Prostate gland (tissue), 2 donors: ENCODE measurements around the gene MUC15. TPM values are rescaled to one million over a fixed set of nuclear protein-coding genes. Genes with fewer than 3 reads are reported as not detected.

Source experiments
- DNase-seq: peaks from one replicate; pipeline ENCODE4 v3.0.0-alpha.2; 2019; ENCODE audit warnings: low spot score
- H3K27ac ChIP-seq, 2 donors: fragments of 200-600 bp; sonication (generic); 2 replicates each; pipeline ENCODE4 v1.5.1; 2017 to 2019
- H3K27me3 ChIP-seq: fragments of 200-600 bp; sonication (generic); replicated peaks from 2 replicates; pipeline ENCODE4 v1.5.1; 2019; ENCODE audit not compliant: insufficient read depth
- H3K36me3 ChIP-seq, 2 donors: fragments of 200-600 bp; sonication (generic); 1 replicate in 1 of 2; 2 replicates in 1 of 2; pipeline versions ENCODE4 v1.5.1 to v1.8.1; 2017 to 2019
- H3K4me1 ChIP-seq: fragments of 200-600 bp; sonication (generic); replicated peaks from 2 replicates; pipeline ENCODE4 v1.5.1; 2019
- H3K4me3 ChIP-seq, 2 donors: fragments of 200-600 bp; sonication (generic); 2 replicates each; pipeline ENCODE4 v1.5.1; 2017 to 2019
- H3K9me3 ChIP-seq: fragments of 200-600 bp; sonication (generic); 2 replicates; pipeline ENCODE4 v1.5.1; 2017
- CTCF ChIP-seq, 4 experiments: fragments of 200-600 bp in 2 of 4; fragments of 450-650 bp in 2 of 4; sonication (generic) in 2 of 4; IDR thresholded peaks; 1 replicate in 3 of 4; 2 replicates in 1 of 4; pipeline ENCODE4 v1.5.1; 2016 to 2019; ENCODE audit warnings: antibody characterized with exemption in 4 of 4, mild to moderate bottlenecking in 2 of 4, moderate library complexity in 2 of 4
- POLR2A ChIP-seq: fragments of 450-650 bp; IDR thresholded peaks from one replicate; pipeline ENCODE4 v1.6.1; 2016; ENCODE audit warnings: antibody characterized with exemption, mild to moderate bottlenecking
- POLR2AphosphoS5 ChIP-seq: sonication (generic); formaldehyde crosslinking; IDR thresholded peaks from one replicate; pipeline ENCODE4 v1.6.1; 2017; ENCODE audit warnings: antibody characterized with exemption
- WGBS: methylation state at CpG from one replicate; pipeline ENCODE4 v1.1.5; 2018; 5-methylcytosine and 5-hydroxymethylcytosine counted together
- intact Hi-C: fragments of 100-400 bp; cut with DNase I; formaldehyde crosslinking; loops from one replicate; pipeline ENCODE4 v1.14.2; 2022
- total RNA-seq, 2 donors: library from RNA; depleted of rRNA; stranded (reverse); fragments of >200 nt; gene quantifications; one replicate each; pipeline ENCODE4 v1.1.0, GENCODE V29; 2016

The MUC15 gene
- total RNA-seq, 2 donors from 2014 or later: 1.5 to 4.1 TPM

- intact Hi-C loops: loop anchor here (10.0 kb wide), 1 partner anchor 784 kb away; no protein-coding TSS in a partner anchor
- no peak overlapping the region for H3K27ac ChIP-seq
- no peaks in the 10 kb centered on the region for H3K27me3 ChIP-seq
- TF ChIP-seq POLR2A: no peak
- no peak for TF ChIP-seq POLR2AphosphoS5
- TF ChIP-seq CTCF (IDR thresholded peaks at IDR 0.05): peak in 1 of 4 experiments; percentile 18
- H3K36me3 ChIP-seq: no peaks in the 10 kb centered on the region
- DNase-seq: no peak
- no peaks in the 10 kb centered on the region for H3K9me3 ChIP-seq
- no peaks in the 10 kb centered on the region for H3K4me1 ChIP-seq
- 42% methylated on average over 1 of the region's 1 CpG for WGBS
- H3K4me3 ChIP-seq: no peak overlapping the region
These were observed 20.8 kb downstream of the MUC15 start for GRCh38 chr11:26551186-26551801.

- Histone ChIP-seq H3K4me1 (no peaks in the 10 kb centered on the region), H3K9me3 (no peaks in the 10 kb centered on the region), H3K4me3 (no peak overlapping the region), H3K27me3 (no peaks in the 10 kb centered on the region), H3K27ac (no peak overlapping the region), H3K36me3 (no peaks in the 10 kb centered on the region)
- WGBS: 71% methylated on average over 1 of the region's 1 CpG
- TF ChIP-seq POLR2A: no peak
- no peak for TF ChIP-seq POLR2AphosphoS5
- TF ChIP-seq CTCF (IDR thresholded peaks at IDR 0.05): no peak
- intact Hi-C loops: loop anchor here (10.0 kb wide), 1 partner anchor 785 kb away; no protein-coding TSS in a partner anchor
- DNase-seq: no peak
These were observed 22.0 kb downstream of the MUC15 start for GRCh38 chr11:26550022-26550421.

GRCh38 chr11:26549176-26549575, 22.9 kb downstream of the MUC15 start:
- Histone ChIP-seq H3K27me3 (no peaks in the 10 kb centered on the region), H3K27ac (no peak overlapping the region), H3K4me1 (no peaks in the 10 kb centered on the region), H3K4me3 (no peak overlapping the region), H3K9me3 (no peaks in the 10 kb centered on the region), H3K36me3 (no peaks in the 10 kb centered on the region)
- no peak for TF ChIP-seq POLR2A
- WGBS: 50% methylated on average over 2 of the region's 2 CpGs
- intact Hi-C loops: no loop called here
- no peak for DNase-seq

GRCh38 chr11:26541870-26542269, 30.2 kb downstream of the MUC15 start:
- no peaks in the 10 kb centered on the region for H3K9me3 ChIP-seq
- no peak for TF ChIP-seq POLR2A
- intact Hi-C loops: no loop called here
- H3K4me1 ChIP-seq: no peaks in the 10 kb centered on the region
- no peaks in the 10 kb centered on the region for H3K27me3 ChIP-seq
- H3K27ac ChIP-seq: no peak overlapping the region
- 75% methylated on average over 2 of the region's 2 CpGs for WGBS
- no peak overlapping the region for H3K4me3 ChIP-seq
- DNase-seq: no peak
- H3K36me3 ChIP-seq: no peaks in the 10 kb centered on the region

- TF ChIP-seq POLR2A: no peak
- no peak for TF ChIP-seq CTCF (IDR thresholded peaks at IDR 0.05)
- no peak for TF ChIP-seq POLR2AphosphoS5
- intact Hi-C loops: no loop called here
- 79% methylated on average over 3 of the region's 3 CpGs for WGBS
- Histone ChIP-seq H3K36me3 (no peaks in the 10 kb centered on the region), H3K4me1 (no peaks in the 10 kb centered on the region), H3K27me3 (no peaks in the 10 kb centered on the region), H3K27ac (no peak overlapping the region), H3K9me3 (no peaks in the 10 kb centered on the region), H3K4me3 (no peak overlapping the region)
- no peak for DNase-seq
These were observed 32.5 kb downstream of the MUC15 start for GRCh38 chr11:26539517-26539916.

DNA sequence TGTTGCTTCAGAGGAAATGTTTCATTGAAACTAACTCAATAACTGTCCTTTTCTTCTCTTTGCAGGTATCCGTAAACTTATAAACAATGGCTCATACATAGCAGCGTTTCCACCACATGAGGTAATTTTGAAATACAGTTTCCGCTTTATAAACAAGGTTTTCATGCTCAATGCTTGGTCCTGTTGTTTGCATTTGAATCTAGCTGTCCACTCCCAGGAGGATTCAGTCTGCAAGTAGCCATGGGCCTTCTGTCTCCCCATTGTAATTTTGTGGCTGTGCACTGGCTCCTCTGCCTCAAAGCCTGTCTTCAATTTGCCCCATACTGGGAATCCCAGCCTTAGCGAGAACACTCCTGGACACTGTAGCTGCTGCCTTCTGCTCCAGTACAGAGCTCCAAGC, 34.7 kb downstream of the MUC15 start:
- Histone ChIP-seq H3K27ac (no peak overlapping the region), H3K27me3 (no peaks in the 10 kb centered on the region), H3K36me3 (no peaks in the 10 kb centered on the region), H3K9me3 (no peaks in the 10 kb centered on the region), H3K4me3 (no peak overlapping the region), H3K4me1 (no peaks in the 10 kb centered on the region)
- intact Hi-C loops: no loop called here
- TF ChIP-seq POLR2A: no peak
- no peak for TF ChIP-seq POLR2AphosphoS5
- TF ChIP-seq CTCF (IDR thresholded peaks at IDR 0.05): no peak
- no peak for DNase-seq
- WGBS: 76% methylated on average over 4 of the region's 4 CpGs
